Loucy (cell line): ENCODE measurements around the gene LAMC1.

ENCODE experiments used
- H2AFZ ChIP-seq: fragments of 200-600 bp; sonication (generic); 2 replicates; pipeline ENCODE4 v1.6.0; 2016; ENCODE audit warnings: antibody characterized with exemption, mild to moderate bottlenecking, low read length, moderate library complexity
- H3F3A ChIP-seq: fragments of 200-600 bp; 2 replicates; pipeline ENCODE4 v1.6.0; 2016; ENCODE audit warnings: antibody characterized with exemption, low read depth, mild to moderate bottlenecking
- H3K27me3 ChIP-seq: fragments of 200-600 bp; sonication (generic); 2 replicates; pipeline ENCODE4 v1.6.1; 2014; ENCODE audit warnings: low read length, mild to moderate bottlenecking; ENCODE audit not compliant: insufficient read depth, poor library complexity, severe bottlenecking
- H3K36me3 ChIP-seq: fragments of 200-600 bp; sonication (generic); 2 replicates; pipeline ENCODE4 v1.6.1; 2016; ENCODE audit warnings: low read length; ENCODE audit not compliant: insufficient read depth
- H3K4me1 ChIP-seq: fragments of 200-600 bp; sonication (generic); 2 replicates; pipeline ENCODE4 v1.5.1; 2014; ENCODE audit warnings: low read length, mild to moderate bottlenecking; ENCODE audit not compliant: insufficient read depth, poor library complexity, severe bottlenecking
- H3K4me2 ChIP-seq: fragments of 200-600 bp; sonication (generic); 2 replicates; pipeline ENCODE4 v1.6.0; 2014; ENCODE audit warnings: antibody characterized with exemption, low read length, low read depth, mild to moderate bottlenecking; ENCODE audit not compliant: poor library complexity, severe bottlenecking
- H3K4me3 ChIP-seq: fragments of 200-600 bp; sonication (generic); 2 replicates; pipeline ENCODE4 v1.5.1; 2014; ENCODE audit warnings: low read length, mild to moderate bottlenecking, mixed read lengths; ENCODE audit not compliant: poor library complexity, severe bottlenecking
- H3K79me2 ChIP-seq: fragments of 200-600 bp; sonication (generic); 2 replicates; pipeline ENCODE4 v1.6.1; 2014; ENCODE audit warnings: low read length; ENCODE audit not compliant: insufficient read depth
- H3K9ac ChIP-seq: fragments of 200-600 bp; sonication (generic); 2 replicates; pipeline ENCODE4 v1.6.0; 2014; ENCODE audit warnings: mild to moderate bottlenecking, low read depth, low read length, moderate library complexity; ENCODE audit not compliant: poor library complexity, severe bottlenecking
- H3K9me2 ChIP-seq: fragments of 200-600 bp; sonication (generic); replicated peaks from 2 replicates; pipeline ENCODE4 v1.6.1; 2016; ENCODE audit warnings: low read depth, low read length, mixed read lengths
- H3K9me3 ChIP-seq: fragments of 200-600 bp; sonication (generic); 2 replicates; pipeline ENCODE4 v1.6.1; 2014; ENCODE audit warnings: mild to moderate bottlenecking, antibody characterized with exemption, low read length, low read depth; ENCODE audit not compliant: insufficient read depth
- H4K20me1 ChIP-seq: fragments of 200-600 bp; sonication (generic); 2 replicates; pipeline ENCODE4 v1.6.0; 2014; ENCODE audit warnings: antibody characterized with exemption, low read length, mild to moderate bottlenecking; ENCODE audit not compliant: insufficient read depth, poor library complexity, severe bottlenecking
- CTCF ChIP-seq: fragments of 200-600 bp; sonication (generic); conservative IDR thresholded peaks from 2 replicates; pipeline ENCODE4 v1.5.1; 2014; ENCODE audit warnings: mild to moderate bottlenecking, antibody characterized with exemption, low read length
- EZH2phosphoT487 ChIP-seq: fragments of 200-600 bp; IDR thresholded peaks from 2 replicates; pipeline ENCODE4 v1.6.1; 2018; ENCODE audit warnings: antibody characterized with exemption, mild to moderate bottlenecking, moderate library complexity, borderline replicate concordance

LAMC1 gene

DNA sequence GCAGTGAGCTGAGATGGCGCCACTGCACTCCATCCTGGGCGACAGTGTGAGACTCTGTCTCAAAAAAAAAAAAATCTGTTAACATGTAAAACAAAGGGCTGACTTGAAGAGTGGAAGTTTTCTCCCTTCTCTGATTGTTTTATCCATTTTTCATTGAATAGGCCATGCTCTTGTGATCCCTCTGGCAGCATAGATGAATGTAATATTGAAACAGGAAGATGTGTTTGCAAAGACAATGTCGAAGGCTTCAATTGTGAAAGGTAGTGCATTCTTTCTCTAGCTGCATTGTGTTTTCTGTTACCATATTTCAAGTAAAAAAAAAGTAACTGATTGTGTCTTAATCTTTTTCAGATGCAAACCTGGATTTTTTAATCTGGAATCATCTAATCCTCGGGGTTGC, 93.2 kb downstream of the LAMC1 start:
- no peaks in the 10 kb centered on the region for H3K9me3 ChIP-seq
- no peaks in the 10 kb centered on the region for H3K79me2 ChIP-seq
- no peaks in the 10 kb centered on the region for H3K4me1 ChIP-seq
- H3K36me3 ChIP-seq = no peaks in the 10 kb centered on the region
- H3F3A ChIP-seq = no peaks in the 10 kb centered on the region
- no peak for TF ChIP-seq EZH2phosphoT487
- no peak for TF ChIP-seq CTCF
- H3K4me2 ChIP-seq = no peak overlapping the region
- no peak overlapping the region for H3K4me3 ChIP-seq
- H2AFZ ChIP-seq = no peak overlapping the region
- no peaks in the 10 kb centered on the region for H3K9me2 ChIP-seq
- no peaks in the 10 kb centered on the region for H3K27me3 ChIP-seq
- no peak overlapping the region for H3K9ac ChIP-seq
- H4K20me1 ChIP-seq = no peaks in the 10 kb centered on the region

DNA sequence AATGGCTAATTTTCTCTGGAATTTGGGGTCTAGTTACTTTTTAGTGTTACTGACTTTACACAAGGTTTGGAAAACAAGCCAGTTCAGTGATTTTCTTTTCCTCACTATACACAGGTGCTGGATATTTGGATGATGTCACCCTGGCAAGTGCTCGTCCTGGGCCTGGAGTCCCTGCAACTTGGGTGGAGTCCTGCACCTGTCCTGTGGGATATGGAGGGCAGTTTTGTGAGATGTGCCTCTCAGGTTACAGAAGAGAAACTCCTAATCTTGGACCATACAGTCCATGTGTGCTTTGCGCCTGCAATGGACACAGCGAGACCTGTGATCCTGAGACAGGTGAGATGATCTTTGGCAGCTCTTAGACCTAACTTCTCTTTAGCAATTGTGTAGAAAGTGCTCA, 98.4 kb downstream of the LAMC1 start:
- Histone ChIP-seq H3K27me3 (no peaks in the 10 kb centered on the region), H3K9ac (no peak overlapping the region), H3K4me1 (peaks cover 24% of the 10 kb centered on the region), H3K9me2 (no peaks in the 10 kb centered on the region), H4K20me1 (no peaks in the 10 kb centered on the region), H3K36me3 (no peaks in the 10 kb centered on the region), H3K9me3 (no peaks in the 10 kb centered on the region), H3K4me2 (no peak overlapping the region), H3K4me3 (no peak overlapping the region), H3F3A (no peaks in the 10 kb centered on the region), H2AFZ (no peak overlapping the region), H3K79me2 (no peaks in the 10 kb centered on the region)
- TF ChIP-seq EZH2phosphoT487 (no peak), CTCF (no peak)

DNA sequence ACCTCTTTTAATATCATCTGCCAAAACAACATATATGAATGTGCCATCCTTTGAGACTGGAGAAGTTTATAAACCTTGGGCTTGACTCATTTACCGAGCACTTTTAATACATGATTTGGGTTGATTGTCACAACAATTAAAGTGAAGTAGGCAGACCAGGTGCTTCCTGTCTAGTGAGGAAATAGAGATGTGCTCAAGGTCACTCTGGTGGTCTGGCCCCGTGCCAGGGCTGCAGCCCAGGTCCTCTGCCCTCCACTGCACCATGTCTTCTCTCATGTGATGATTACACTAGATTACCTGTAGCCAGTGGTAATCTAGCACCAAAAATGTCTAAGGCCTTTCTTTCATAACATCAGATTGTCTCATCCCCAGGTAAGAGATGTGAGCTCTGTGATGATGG, 101.0 kb downstream of the LAMC1 start:
- H3K4me2 ChIP-seq = peak overlapping the region; percentile 51
- H3F3A ChIP-seq = no peaks in the 10 kb centered on the region
- peaks cover 28% of the 10 kb centered on the region for H3K4me1 ChIP-seq
- H3K9ac ChIP-seq = no peak overlapping the region
- H2AFZ ChIP-seq = no peak overlapping the region
- H3K79me2 ChIP-seq = no peaks in the 10 kb centered on the region
- H3K9me3 ChIP-seq = no peaks in the 10 kb centered on the region
- no peaks in the 10 kb centered on the region for H3K27me3 ChIP-seq
- H3K4me3 ChIP-seq = peak overlapping the region; percentile 2
- no peak for TF ChIP-seq EZH2phosphoT487
- TF ChIP-seq CTCF = no peak
- no peaks in the 10 kb centered on the region for H4K20me1 ChIP-seq
- H3K9me2 ChIP-seq = no peaks in the 10 kb centered on the region
- H3K36me3 ChIP-seq = no peaks in the 10 kb centered on the region
